Globus pallidus (tissue), 1 donor: ENCODE measurements around the gene SLC38A3.
"Not testable (repeated sequence)": the region's sequence is repeated elsewhere in the genome, so short reads cannot be mapped to it uniquely, and the experiment has no call there.

Experiments
- DNase-seq: peaks from one replicate; pipeline ENCODE4 v3.0.0-alpha.2; 2015; ENCODE audit warnings: low spot score

SLC38A3 gene

GRCh38 chr3:50235716-50236483 lies 30.8 kb downstream of the SLC38A3 start, which contains the start of gene GNAI2:
Gene GNAI2, plus strand, starts transcription at chr3:50236204. Its CDS starts 132 bp downstream, at chr3:50236336.
- peak; percentile 100 for DNase-seq

DNA sequence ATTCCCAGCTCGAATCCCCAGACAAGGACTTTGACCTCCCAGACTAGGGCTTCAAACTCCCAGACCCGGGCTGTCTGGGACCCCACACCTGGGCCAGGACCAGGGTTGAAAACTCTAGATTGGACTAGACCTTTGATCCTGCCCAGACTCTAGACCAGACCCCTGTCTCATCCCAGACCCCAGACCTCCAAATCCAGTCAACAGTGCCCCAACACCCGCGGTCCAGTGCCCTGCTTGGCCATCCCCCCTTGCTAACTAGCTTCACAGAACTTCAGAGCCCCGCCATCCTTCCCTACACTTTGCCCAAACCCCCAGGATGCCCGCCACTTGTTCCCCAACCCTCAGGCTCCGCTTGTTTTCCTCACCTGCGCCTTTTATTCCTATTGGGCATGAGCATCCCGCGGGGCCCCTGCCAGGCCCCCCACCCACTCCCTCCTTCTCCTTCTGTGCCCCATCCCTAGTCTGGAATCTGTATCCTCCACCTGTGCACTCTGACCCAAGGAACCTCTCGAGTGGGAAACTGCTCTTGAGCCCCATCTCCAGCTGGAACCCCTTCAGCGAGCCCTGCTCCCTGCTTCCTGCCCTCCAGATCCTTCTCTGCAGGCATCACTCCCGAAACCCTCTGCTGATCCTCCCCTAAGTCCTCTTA lies 31.5 kb downstream of the SLC38A3 start:
- DNase-seq: no peak

GRCh38 chr3:50237133-50237651 lies 32.1 kb downstream of the SLC38A3 start:
- DNase-seq: no peak

GRCh38 chr3:50237754-50238548 lies 32.9 kb downstream of the SLC38A3 start:
- no peak for DNase-seq

- DNase-seq: no peak
Observed at GRCh38 chr3:50238549-50239026, 33.5 kb downstream of the SLC38A3 start.

GRCh38 chr3:50239649-50240048 lies 34.6 kb downstream of the SLC38A3 start:
- no peak for DNase-seq

GRCh38 chr3:50241163-50241562 lies 36.1 kb downstream of the SLC38A3 start:
- DNase-seq: no peak

- no peak for DNase-seq
Observed at GRCh38 chr3:50241713-50242380, 36.8 kb downstream of the SLC38A3 start.

DNA sequence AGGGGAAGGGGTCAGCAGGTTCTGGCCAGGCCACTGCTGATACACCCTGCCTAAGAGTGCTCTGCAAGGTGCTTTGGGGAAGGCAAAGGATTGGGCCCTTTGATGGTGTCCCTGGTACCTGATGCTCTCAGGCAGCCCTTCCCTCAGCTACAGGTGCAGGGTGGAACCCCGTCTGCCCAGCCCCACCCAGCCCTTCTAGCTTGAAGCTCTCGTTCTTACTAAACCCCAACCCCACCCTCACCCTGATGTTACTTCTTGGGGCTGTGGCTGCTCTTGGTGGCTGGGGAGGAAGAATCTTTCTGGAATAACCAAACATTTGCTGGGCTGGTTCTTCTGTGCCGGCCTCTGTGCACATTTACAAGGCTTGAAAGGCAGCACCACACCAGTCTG lies 37.3 kb downstream of the SLC38A3 start:
- DNase-seq: no peak

DNA sequence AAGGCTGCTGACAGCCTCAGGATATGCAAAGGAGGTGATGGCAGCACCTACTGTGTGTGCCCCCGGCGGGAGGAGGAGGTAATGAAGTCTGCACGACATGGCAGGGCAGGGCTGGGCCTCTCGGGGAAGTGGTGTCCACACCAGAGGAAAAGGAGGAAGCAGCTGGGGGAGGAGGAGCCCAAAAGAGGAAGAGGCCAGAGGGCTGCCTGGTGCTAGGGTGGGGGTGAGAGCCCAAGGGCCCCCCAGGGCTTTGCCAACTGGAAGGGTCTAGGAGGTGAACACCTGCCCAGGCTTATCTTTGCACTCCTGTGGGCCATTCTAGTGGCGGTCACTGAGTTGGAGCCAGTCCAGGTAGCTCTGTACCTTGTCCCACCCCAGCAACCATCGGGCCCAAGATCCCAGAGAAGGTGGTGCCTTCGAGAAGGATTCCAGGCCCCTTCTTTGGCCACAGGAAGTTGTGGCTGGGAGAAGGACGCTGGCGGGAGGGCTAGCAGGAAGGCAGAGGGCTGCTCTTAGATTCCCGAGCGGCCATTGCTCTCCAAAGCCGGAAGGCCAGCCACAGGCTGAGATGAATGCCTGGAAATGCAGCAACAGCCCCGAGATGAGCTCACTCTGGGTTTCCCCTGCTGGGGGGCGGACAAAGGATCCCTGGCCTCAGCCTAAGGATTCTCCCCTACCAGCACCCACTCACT lies 37.9 kb downstream of the SLC38A3 start:
- peak; percentile 55 for DNase-seq

- no peak for DNase-seq
Observed at GRCh38 chr3:50243543-50243895, 38.4 kb downstream of the SLC38A3 start.

DNA sequence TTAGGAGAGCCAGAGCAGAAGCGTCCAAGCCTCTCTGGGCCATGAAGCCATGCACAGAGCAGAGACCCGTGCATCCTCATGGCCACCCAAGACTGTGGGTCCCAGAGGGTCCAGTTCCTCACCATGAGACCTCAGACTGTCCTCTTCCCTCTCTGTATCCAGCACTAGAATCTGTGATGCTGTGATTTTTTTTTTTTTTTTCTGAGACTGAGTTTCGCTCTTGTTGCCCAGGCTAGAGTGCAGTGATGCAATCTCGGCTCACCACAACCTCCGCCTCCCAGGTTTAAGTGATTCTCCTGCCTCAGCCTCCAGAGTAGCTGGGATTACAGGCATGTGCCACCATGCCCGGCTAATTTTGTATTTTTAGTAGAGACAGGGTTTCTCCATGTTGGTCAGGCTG lies 39.7 kb downstream of the SLC38A3 start:
- DNase-seq: not testable (repeated sequence)

GRCh38 chr3:50245251-50245745 lies 40.2 kb downstream of the SLC38A3 start:
- no peak for DNase-seq

DNA sequence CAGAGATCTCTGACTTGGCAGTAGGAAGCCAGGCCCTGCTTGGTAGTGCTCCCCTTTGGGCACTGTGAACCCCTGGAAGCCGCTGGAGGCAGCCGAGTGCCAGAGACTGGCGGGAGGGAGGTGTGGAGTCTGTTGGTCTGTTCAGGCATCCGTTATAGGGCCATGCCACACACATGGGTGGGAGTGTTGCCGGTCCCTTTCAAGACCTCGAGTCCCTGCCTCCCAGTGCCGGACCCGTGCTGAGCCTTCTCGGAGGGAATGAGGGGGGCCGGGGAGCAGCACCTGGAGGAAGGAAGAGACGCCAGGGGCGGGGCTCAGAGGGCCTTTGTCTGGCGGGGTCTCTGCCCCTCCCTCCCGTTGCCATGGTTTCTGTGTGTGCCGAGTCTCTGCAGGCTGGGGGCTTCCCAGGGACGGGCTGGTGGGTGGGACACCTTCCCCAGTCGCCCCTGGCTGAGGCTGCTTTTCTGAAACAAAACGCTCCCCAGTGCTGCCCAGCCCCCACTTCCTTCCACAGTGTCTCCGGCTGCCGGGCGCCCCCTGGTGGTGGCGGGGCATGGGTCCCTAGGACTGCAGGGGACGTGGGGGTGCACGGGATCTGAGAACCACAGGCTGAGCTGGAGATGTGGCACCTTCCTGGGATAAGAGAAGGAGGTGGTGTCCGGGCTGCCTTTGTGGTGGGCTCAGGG lies 40.9 kb downstream of the SLC38A3 start:
- peak; percentile 82 for DNase-seq

DNA sequence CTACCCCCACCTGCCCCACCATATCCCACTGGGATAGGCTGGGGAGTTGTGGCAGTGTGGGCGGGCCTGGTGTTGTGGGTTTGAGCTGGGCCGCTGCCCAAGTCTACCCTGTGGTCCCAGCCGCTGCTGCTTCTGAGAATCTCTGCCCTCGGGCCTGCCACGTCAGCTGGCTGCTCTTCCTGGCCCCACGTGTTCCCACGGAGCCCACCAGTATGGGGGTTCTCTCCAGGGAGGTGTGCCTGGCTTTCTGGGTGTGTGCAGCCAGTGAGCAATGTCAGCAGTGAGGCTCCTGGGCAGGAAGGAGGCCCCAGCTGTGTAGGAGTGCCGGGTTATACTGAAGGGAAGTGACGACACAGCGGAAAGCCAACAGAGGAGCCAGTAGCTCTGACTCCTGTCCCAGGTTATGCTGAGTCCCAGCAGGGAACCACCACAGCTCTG lies 41.5 kb downstream of the SLC38A3 start:
- no peak for DNase-seq

DNA sequence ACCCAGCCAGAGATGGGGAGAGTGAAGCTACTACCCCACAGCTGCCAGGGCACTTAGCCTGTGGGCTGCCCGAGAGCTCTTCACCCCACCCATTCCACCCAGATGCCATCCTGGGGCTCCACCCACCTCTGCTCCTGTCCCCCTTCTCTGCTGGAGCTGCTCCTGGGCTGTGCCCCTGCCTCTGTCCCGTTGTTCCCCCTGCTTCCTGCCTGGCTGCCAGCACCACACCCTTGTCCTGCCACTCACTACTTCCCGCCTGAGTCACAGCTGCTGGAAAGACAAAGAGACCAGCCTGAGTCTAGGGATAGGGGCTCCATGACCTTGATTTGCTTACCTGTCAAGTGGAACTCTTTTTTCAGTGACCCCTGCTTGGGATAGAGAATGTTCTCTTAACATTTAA lies 43.3 kb downstream of the SLC38A3 start:
- DNase-seq: no peak

- no peak for DNase-seq
Observed at GRCh38 chr3:50249457-50249856, 44.4 kb downstream of the SLC38A3 start.

DNA sequence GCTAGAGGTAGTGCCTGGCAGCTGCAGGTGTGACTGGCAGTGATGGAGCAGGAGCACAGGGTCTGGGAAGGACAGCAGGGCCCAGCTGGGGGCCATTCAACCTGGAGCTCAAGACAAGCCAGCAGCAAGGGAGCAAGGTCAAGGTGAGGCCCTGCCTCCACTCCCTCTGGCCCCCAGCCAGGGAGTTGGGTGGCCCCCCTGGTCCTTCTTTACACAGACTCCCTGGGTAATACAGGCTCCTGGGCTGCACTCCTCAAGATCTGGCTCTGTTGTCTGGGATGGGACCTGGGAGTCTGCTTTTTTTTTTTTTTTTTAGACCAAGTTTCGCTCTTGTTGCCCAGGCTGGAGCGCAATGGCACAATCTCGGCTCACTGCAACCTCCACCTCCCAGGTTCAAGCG lies 45.4 kb downstream of the SLC38A3 start:
- DNase-seq: no peak

DNA sequence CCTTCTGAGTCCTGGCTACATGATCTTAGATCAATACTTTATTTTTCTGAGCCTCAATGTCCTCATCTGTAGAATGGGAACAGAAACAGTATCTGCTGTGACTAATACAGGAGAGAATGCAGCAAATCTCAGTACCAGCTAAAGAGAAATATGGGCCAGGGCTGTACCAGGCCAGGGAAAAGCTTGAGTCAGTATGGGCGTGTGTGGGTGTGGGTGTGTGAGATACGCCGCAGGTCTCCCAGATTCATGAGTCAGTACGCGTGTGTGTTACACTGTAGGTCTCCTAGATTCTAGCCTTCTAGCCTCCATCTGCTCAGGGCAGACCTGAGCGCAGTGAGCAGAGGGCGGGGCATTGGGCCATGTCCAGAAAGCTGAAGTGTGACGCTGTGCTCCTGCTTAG lies 46.1 kb downstream of the SLC38A3 start:
- DNase-seq: no peak

DNA sequence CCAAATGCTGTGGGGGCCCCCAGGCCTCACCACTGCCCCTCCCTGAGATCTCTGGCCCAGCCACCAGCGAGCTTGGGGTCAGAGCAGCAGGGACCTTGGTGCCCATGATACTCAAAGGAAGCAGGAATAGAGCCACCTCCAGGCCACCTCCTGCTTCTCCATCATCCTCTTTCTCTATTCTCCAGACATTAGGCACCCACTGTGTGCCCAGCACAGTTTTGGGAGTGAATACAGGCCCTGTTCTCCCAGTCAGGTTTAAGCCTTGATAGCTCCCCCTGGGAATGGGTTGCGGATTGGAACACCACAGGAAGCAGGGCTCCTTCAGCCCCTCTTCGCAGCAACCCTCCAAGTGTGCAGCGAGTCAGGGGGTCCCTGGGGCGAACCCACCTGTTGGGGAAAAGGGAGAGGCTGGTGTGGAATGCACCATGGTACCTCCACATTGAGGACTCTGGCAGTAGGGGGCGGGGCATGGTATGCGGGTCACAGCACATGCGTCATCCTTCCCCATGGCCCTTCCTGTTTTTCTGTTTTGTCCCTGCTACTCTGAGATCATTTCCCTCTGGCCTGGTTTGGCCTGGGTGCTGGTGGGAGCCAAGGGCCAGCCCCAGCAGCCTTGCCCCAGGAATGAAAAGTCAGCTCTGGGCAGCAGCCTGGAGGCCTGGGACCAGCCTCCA lies 49.6 kb downstream of the SLC38A3 start:
- DNase-seq: no peak
